GM12878 (cell line): Measurements from ENCODE around the gene GLG1.

Experiments used
- CBX5 ChIP-seq: sonication (generic); IDR thresholded peaks from 2 replicates; pipeline ENCODE4 v1.6.1; 2016; ENCODE audit warnings: low read depth, moderate library complexity, mild to moderate bottlenecking, inconsistent platforms
- CTCF ChIP-seq, 3 experiments: IDR thresholded peaks in 2 of 3; conservative IDR thresholded peaks in 1 of 3; 2 replicates each; pipeline ENCODE4 v1.5.1; 2011; ENCODE audit warnings: low read depth in 3 of 3, low read length in 3 of 3, mild to moderate bottlenecking in 3 of 3, control low read depth in 2 of 3, moderate library complexity in 2 of 3, inconsistent platforms in 1 of 3, mixed read lengths in 1 of 3; ENCODE audit not compliant: control insufficient read depth in 2 of 3, insufficient read depth in 1 of 3; ENCODE audit errors: extremely low read depth in 1 of 3
- NFYB ChIP-seq: IDR thresholded peaks from 2 replicates; pipeline ENCODE4 v1.6.1; 2011; ENCODE audit warnings: low read depth, mild to moderate bottlenecking, low read length, improper control_type of control experiment, moderate library complexity; ENCODE audit not compliant: insufficient read depth
- POLR2A ChIP-seq: IDR thresholded peaks from 2 replicates; pipeline ENCODE4 v1.6.1; 2011; ENCODE audit warnings: low read depth, mild to moderate bottlenecking, low read length
- RAD51 ChIP-seq: fragments of 450-650 bp; IDR thresholded peaks from 2 replicates; pipeline ENCODE4 v1.6.1; 2016; ENCODE audit warnings: moderate library complexity, mild to moderate bottlenecking, inconsistent platforms
- REST ChIP-seq: IDR thresholded peaks from 2 replicates; pipeline ENCODE4 v1.6.1; 2012; ENCODE audit warnings: mild to moderate bottlenecking, low read depth, low read length
- YY1 ChIP-seq: IDR thresholded peaks from 2 replicates; pipeline ENCODE4 v1.6.1; 2011; ENCODE audit warnings: low read depth, mild to moderate bottlenecking, low read length
- TF ChIP-seq, protein P1 (sequence below): fragments of 450-650 bp; IDR thresholded peaks from 2 replicates; pipeline ENCODE4 v1.6.1; 2017; ENCODE audit warnings: antibody characterized with exemption, mild to moderate bottlenecking, moderate library complexity

DNA sequence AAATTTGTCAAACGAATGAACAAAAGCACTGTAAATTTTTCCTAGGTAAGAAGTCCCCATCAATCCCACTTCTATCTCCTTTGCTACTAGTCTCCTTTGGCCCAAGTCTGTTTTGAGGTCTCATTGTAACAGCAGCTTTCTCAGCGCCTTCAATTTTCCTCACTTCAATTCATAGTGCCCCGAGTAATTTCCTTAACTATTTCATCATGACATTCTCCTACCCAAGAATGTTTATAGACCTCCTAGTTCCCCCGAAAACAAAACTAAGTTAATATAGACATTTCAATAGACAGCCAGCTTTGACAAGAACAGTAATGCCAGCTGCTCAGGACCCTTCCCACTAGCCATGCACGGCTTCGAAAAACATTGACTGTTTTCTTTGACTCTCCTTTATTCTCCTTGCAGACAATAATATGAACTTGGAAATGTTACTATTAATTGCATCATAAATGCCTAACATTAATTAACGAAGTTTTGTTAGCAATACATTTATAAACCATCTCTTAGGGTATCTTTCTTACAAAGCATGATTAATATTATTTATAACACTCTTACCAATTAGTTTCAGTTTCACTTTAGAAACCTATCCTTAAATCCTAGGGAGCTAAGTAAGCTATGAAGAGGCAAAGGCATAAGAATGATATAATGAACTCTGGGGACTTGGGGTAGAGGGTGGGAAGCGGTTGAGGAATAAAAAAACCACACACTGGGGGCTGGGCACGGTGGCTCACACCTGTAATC, 22.8 kb downstream of the GLG1 start:
- TF ChIP-seq REST, result no peak
- TF ChIP-seq, protein P1, sequence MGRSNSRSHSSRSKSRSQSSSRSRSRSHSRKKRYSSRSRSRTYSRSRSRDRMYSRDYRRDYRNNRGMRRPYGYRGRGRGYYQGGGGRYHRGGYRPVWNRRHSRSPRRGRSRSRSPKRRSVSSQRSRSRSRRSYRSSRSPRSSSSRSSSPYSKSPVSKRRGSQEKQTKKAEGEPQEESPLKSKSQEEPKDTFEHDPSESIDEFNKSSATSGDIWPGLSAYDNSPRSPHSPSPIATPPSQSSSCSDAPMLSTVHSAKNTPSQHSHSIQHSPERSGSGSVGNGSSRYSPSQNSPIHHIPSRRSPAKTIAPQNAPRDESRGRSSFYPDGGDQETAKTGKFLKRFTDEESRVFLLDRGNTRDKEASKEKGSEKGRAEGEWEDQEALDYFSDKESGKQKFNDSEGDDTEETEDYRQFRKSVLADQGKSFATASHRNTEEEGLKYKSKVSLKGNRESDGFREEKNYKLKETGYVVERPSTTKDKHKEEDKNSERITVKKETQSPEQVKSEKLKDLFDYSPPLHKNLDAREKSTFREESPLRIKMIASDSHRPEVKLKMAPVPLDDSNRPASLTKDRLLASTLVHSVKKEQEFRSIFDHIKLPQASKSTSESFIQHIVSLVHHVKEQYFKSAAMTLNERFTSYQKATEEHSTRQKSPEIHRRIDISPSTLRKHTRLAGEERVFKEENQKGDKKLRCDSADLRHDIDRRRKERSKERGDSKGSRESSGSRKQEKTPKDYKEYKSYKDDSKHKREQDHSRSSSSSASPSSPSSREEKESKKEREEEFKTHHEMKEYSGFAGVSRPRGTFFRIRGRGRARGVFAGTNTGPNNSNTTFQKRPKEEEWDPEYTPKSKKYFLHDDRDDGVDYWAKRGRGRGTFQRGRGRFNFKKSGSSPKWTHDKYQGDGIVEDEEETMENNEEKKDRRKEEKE, result no peak
- TF ChIP-seq NFYB, result no peak
- no peak for TF ChIP-seq RAD51
- no peak for TF ChIP-seq CBX5
- TF ChIP-seq CTCF (IDR thresholded peaks at IDR 0.05 in 2 of 3, conservative IDR thresholded peaks at IDR 0.05 in 1 of 3; ENCODE audit: control insufficient read depth in 2 of 3, extremely low read depth in 1 of 3, insufficient read depth in 1 of 3, low read depth in 3 of 3, low read length in 3 of 3), result no peak
- no peak for TF ChIP-seq POLR2A
- TF ChIP-seq YY1, result no peak
